ENCODE data around the gene PIGB. TPM values are rescaled to one million over a fixed set of nuclear protein-coding genes. Genes with fewer than 3 reads are reported as not detected.

Gene PIGB
- total RNA-seq, 6 experiments from 2014 or later = 13.2 to 21.0 (median 17.4) TPM

GRCh38 chr15:55401786-55402246 is 82.8 kb downstream of the PIGB start:
- Mint-ChIP-seq H3K36me3 (ENCODE audit: low read depth) (peaks cover 4% of the 10 kb centered on the region; the same call in 1 of the 2 replicates), H3K27me3 (ENCODE audit: insufficient read depth) (no peaks in the 10 kb centered on the region), H3K27ac (no peak overlapping the region), H3K4me1 (ENCODE audit: low read depth) (peaks cover 16% of the 10 kb centered on the region), H3K4me3 (no peak overlapping the region), H3K9me3 (no peaks in the 10 kb centered on the region)
- no peak for DNase-seq
- TF ChIP-seq CTCF (IDR thresholded peaks at IDR 0.05) = no peak

- DNase-seq = no peak
- Mint-ChIP-seq H3K27me3 (ENCODE audit: insufficient read depth) (no peaks in the 10 kb centered on the region), H3K4me3 (no peak overlapping the region), H3K36me3 (ENCODE audit: low read depth) (peaks cover 4% of the 10 kb centered on the region; the same call in 1 of the 2 replicates), H3K4me1 (ENCODE audit: low read depth) (peaks cover 23% of the 10 kb centered on the region), H3K9me3 (no peaks in the 10 kb centered on the region), H3K27ac (peak overlapping the region; percentile 40)
- TF ChIP-seq CTCF (IDR thresholded peaks at IDR 0.05) = no peak
Observed at GRCh38 chr15:55402707-55403106, 83.7 kb downstream of the PIGB start.

GRCh38 chr15:55403531-55403930 is 84.5 kb downstream of the PIGB start:
- peaks cover 25% of the 10 kb centered on the region for H3K4me1 Mint-ChIP-seq (ENCODE audit: low read depth)
- no peak overlapping the region for H3K4me3 Mint-ChIP-seq
- TF ChIP-seq CTCF (IDR thresholded peaks at IDR 0.05) = no peak
- DNase-seq = peak; percentile 1
- H3K27ac Mint-ChIP-seq = peak overlapping the region; percentile 40
- no peaks in the 10 kb centered on the region for H3K9me3 Mint-ChIP-seq
- H3K36me3 Mint-ChIP-seq (ENCODE audit: low read depth) = peaks cover 4% of the 10 kb centered on the region; the same call in 1 of the 2 replicates
- H3K27me3 Mint-ChIP-seq (ENCODE audit: insufficient read depth) = no peaks in the 10 kb centered on the region

Small RNAs within 50 kb of the gene (microRNA-seq; reads per million reads assigned to microRNA genes)
- gene MIR628 = 36.3 reads per million, percentile 33 among the genes with 10 or more reads in this experiment

Other genes with a start within 250 kb of the PIGB start
- 10 to 100 TPM; 51.8 to 58.1 (median 55.4) TPM for gene RSL24D1, start 122.3 kb upstream of the PIGB start, total RNA-seq (2021; fragmentation: NEBNext Ultra II Directional; extraction: Animal tissue kit (Norgen Biotek cat#: 25700))
- gene RAB27A, start 29.4 kb upstream of the PIGB start, total RNA-seq (2021; fragmentation: NEBNext Ultra II Directional; extraction: Animal tissue kit (Norgen Biotek cat#: 25700)) = 10 to 100 TPM in 4 of 6 experiments, 1 to 10 TPM in 2; 6.9 to 13.7 (median 13.0) TPM
- 10 to 100 TPM in 1 of 6 experiments, 1 to 10 TPM in 5; 7.8 to 11.0 (median 8.4) TPM for gene PIGBOS1, start 99 bp upstream of the PIGB start, total RNA-seq (2021; fragmentation: NEBNext Ultra II Directional; extraction: Animal tissue kit (Norgen Biotek cat#: 25700))
- 10 to 100 TPM; 28.9 to 42.5 (median 32.6) TPM for gene CCPG1, start 89.1 kb downstream of the PIGB start, total RNA-seq (2021; fragmentation: NEBNext Ultra II Directional; extraction: Animal tissue kit (Norgen Biotek cat#: 25700))
- 1 to 10 TPM in 3 of 6 experiments, under 1 TPM in 3; 0.58 to 1.7 (median 1.1) TPM for gene PIERCE2, start 89.3 kb downstream of the PIGB start, total RNA-seq (2021; fragmentation: NEBNext Ultra II Directional; extraction: Animal tissue kit (Norgen Biotek cat#: 25700))
- 1 to 10 TPM in 4 of 6 experiments, under 1 TPM in 2; 0.62 to 1.7 (median 1.3) TPM for gene DNAAF4, start 189.0 kb downstream of the PIGB start, total RNA-seq (2021; fragmentation: NEBNext Ultra II Directional; extraction: Animal tissue kit (Norgen Biotek cat#: 25700))

All from HFFc6 (cell line).